MM.1S (cell line): ENCODE measurements around the gene SHISA9.

Source experiments
- EZH2 ChIP-seq: fragments of 300-600 bp; sonication (generic); optimal IDR thresholded peaks from 2 replicates; pipeline ENCODE3; 2017; ENCODE audit warnings: low read depth, mild to moderate bottlenecking, antibody characterized with exemption, low read length, mixed read lengths
- TF ChIP-seq, protein P1 (sequence below): fragments of 300-600 bp; sonication (generic); IDR thresholded peaks from 2 replicates; pipeline ENCODE4 v1.5.1; 2016; ENCODE audit warnings: antibody characterized with exemption, low read length, mixed read lengths

DNA sequence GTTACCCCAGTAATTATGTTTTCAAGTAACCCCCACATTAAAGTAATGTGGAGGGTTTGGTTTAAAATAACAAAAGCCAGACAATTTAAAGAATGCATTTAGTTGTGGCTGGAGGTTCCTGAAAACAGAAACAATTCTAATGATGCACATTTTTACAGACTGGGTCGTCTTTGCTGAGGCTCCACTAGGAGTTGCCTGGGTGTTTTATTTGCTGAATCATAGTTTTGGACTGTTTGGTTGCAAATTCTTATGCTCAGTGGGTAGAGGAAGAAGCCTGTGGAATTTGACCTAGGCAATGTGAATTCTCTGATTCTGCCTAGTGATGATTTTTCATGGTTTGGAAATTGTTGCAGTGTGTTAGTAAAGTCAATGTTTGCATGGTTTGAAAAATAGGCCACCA lies 16.3 kb downstream of the SHISA9 start:
- TF ChIP-seq, protein P1, sequence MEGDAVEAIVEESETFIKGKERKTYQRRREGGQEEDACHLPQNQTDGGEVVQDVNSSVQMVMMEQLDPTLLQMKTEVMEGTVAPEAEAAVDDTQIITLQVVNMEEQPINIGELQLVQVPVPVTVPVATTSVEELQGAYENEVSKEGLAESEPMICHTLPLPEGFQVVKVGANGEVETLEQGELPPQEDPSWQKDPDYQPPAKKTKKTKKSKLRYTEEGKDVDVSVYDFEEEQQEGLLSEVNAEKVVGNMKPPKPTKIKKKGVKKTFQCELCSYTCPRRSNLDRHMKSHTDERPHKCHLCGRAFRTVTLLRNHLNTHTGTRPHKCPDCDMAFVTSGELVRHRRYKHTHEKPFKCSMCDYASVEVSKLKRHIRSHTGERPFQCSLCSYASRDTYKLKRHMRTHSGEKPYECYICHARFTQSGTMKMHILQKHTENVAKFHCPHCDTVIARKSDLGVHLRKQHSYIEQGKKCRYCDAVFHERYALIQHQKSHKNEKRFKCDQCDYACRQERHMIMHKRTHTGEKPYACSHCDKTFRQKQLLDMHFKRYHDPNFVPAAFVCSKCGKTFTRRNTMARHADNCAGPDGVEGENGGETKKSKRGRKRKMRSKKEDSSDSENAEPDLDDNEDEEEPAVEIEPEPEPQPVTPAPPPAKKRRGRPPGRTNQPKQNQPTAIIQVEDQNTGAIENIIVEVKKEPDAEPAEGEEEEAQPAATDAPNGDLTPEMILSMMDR: no peak
- no peak for TF ChIP-seq EZH2
